ENCODE data around the gene TMEM69. TPM values are rescaled to one million over a fixed set of nuclear protein-coding genes. Genes with fewer than 3 reads are reported as not detected.

The TMEM69 gene
- total and polyA plus RNA-seq, 10 of the 15 experiments (the other 5 are each of a cell fraction or from before 2014, with no cell fraction given): 44.6 to 162 (median 88.8) TPM

DNA sequence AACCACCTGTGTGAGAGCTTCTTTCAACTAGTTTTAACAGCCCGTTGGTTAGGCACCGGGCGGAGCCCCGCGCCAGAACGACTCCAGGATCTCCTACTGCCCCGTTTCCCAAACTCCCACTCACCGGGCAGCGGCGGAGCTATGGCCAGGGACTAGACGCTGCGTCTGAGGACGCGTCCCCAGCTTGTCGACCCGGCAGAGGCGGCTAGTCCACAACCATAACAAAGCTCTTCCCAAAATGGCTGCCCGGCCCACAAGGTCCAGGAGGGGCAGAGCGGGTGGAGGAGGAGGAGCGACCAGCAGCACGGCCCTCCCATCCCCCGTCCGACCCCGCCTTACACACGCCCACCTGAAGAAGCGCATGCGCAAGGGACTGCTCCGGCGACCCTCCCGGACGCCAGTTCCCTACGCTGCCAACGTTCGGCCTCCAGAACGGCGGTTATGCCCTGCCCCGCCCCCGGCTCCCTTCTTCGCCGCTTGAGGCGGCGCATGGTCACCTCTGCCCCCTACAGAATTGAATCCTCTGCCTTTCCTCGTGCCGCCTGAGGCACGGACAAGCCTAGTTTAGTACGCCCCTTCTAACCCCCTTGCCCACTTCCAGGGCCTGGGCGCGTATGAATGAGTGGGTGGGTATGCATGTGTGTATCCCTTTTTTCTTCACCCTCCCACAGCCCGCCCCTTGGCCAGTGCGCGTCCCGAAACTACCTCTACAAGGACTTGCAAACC is 1.5 kb upstream of the TMEM69 start, which contains the start of gene GPBP1L1:
Gene GPBP1L1 (minus strand): TSS at position 246 of the 726 bp plus-strand sequence. CDS start 27,446 bp downstream, outside the sequence.
- peak; percentile 81 for ATAC-seq
- Histone ChIP-seq H3K36me3 (ENCODE audit: control insufficient read depth in 2 of 2, insufficient read depth in 2 of 2, low read length in 1 of 2) (peaks cover 0 to 7% of the 10 kb centered on the region in 2 experiments; a peak in 1 of 4 replicates), H3K9me3 (replicated peaks; ENCODE audit: control insufficient read depth, insufficient read depth, low read length) (no peaks in the 10 kb centered on the region), H3K9ac (ENCODE audit: control insufficient read depth, insufficient read depth, low read length) (peak within 1 kb of the TSS; percentile 99), H3K4me1 (ENCODE audit: control insufficient read depth, insufficient read depth, low read length) (peaks cover 3% of the 10 kb centered on the region; the same call in 1 of the 2 replicates), H2AFZ (ENCODE audit: control insufficient read depth, low read depth, low read length) (peak within 1 kb of the TSS; percentile 78), H4K20me1 (ENCODE audit: control insufficient read depth, insufficient read depth) (no peaks in the 10 kb centered on the region), H3K4me2 (ENCODE audit: control insufficient read depth, insufficient read depth) (peak within 1 kb of the TSS; percentile 91), H3K4me3 (peak within 1 kb of the TSS; percentile 98), H3K79me2 (ENCODE audit: control insufficient read depth, insufficient read depth, low read length) (peaks cover 90% of the 10 kb centered on the region), H3K27ac (ENCODE audit: control insufficient read depth, insufficient read depth) (peak within 1 kb of the TSS; percentile 100), H3K27me3 (replicated peaks in 1 of 2; ENCODE audit: control insufficient read depth in 2 of 2, insufficient read depth in 2 of 2, low read length in 1 of 2) (no peaks in the 10 kb centered on the region)
- in situ Hi-C loops (cut with MboI) (no loop called here), intact Hi-C loops (cut with micrococcal nuclease; ENCODE audit: unreplicated experiment) (loop anchor here (1.0 to 10.0 kb wide), 9 partner anchors 64 to 658 kb away; partner anchors contain the start of genes CCDC163, IPP, MAST2 and MMACHC)
- peak; percentile 88 for DNase-seq (ENCODE audit: low read depth, low spot score)
- RAD21 ChIA-PET (ENCODE audit: unreplicated experiment): interaction anchor here (0.6 to 2.6 kb wide), 18 partner anchors 8 to 641 kb away, joined by 3 to 16 read pairs (median 3); partner anchors contain the start of gene NASP
- WGBS (ENCODE audit: insufficient coverage, insufficient replicate concordance, low lambda C conversion rate, missing lambda C conversion rate): under 1% methylated on average over 49 of the region's 52 CpGs
- CTCF ChIA-PET: interaction anchor here (0.7 to 1.7 kb wide), 10 partner anchors 13 to 561 kb away, joined by 3 to 7 read pairs (median 3); partner anchors contain the start of genes IPP and RAD54L
- TSS peak; percentile 50 for BruUV-seq (replicated peaks)
- peak; percentile 83 for FAIRE-seq
- SMC1A ChIA-PET (ENCODE audit: uncharacterized antibody, unreplicated experiment): interaction anchor here (0.9 to 1.8 kb wide), 10 partner anchors 8 to 492 kb away, joined by 3 to 10 read pairs (median 4); partner anchors contain the start of genes IPP and PRDX1
- POLR2A ChIA-PET: interaction anchor here (0.6 to 2.4 kb wide), 18 partner anchors 8 to 641 kb away, joined by 3 to 18 read pairs (median 4); partner anchors contain the start of genes IPP, MAST2, MUTYH and TOE1
- TF ChIP-seq, protein P1, sequence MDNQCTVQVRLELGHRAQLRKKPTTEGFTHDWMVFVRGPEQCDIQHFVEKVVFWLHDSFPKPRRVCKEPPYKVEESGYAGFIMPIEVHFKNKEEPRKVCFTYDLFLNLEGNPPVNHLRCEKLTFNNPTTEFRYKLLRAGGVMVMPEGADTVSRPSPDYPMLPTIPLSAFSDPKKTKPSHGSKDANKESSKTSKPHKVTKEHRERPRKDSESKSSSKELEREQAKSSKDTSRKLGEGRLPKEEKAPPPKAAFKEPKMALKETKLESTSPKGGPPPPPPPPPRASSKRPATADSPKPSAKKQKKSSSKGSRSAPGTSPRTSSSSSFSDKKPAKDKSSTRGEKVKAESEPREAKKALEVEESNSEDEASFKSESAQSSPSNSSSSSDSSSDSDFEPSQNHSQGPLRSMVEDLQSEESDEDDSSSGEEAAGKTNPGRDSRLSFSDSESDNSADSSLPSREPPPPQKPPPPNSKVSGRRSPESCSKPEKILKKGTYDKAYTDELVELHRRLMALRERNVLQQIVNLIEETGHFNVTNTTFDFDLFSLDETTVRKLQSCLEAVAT (IDR thresholded peaks at IDR 0.05): peak; percentile 14
- TF ChIP-seq ZNF24 (IDR thresholded peaks at IDR 0.05) (no peak), NFIC (IDR thresholded peaks at IDR 0.05; ENCODE audit: low read depth, low read length) (no peak), CHD2 (IDR thresholded peaks at IDR 0.05; ENCODE audit: borderline replicate concordance, low read depth, low read length) (peak; percentile 54; the same call in 1 of the 2 replicates), ZNF217 (IDR thresholded peaks at IDR 0.05) (no peak), NKRF (conservative IDR thresholded peaks at IDR 0.05) (peak; percentile 59), BCL11A (IDR thresholded peaks at IDR 0.05; ENCODE audit: low read depth, low read length) (no peak), ESRRA (IDR thresholded peaks at IDR 0.05; ENCODE audit: low read length) (no peak), NRF1 (conservative IDR thresholded peaks at IDR 0.05; ENCODE audit: low read depth, low read length) (peak; percentile 97), LARP7 (IDR thresholded peaks at IDR 0.05) (peak; percentile 70), ZBTB11 (CRISPR knock-in tag; IDR thresholded peaks at IDR 0.05) (no peak), YY1 (IDR thresholded peaks at IDR 0.05; ENCODE audit: low read depth, low read length) (peak; percentile 98), IKZF2 (IDR thresholded peaks at IDR 0.05) (peak in 1 of 2 experiments; percentile 34; a peak in 1 of 4 replicates), SUZ12 (IDR thresholded peaks at IDR 0.05; ENCODE audit: unreplicated experiment) (no peak), MEF2B (IDR thresholded peaks at IDR 0.05; ENCODE audit: partially characterized antibody, poor library complexity, severe bottlenecking) (no peak), ZBED1 (IDR thresholded peaks at IDR 0.05; ENCODE audit: borderline replicate concordance) (no peak; the same call in 1 of the 2 replicates), POLR2A (IDR thresholded peaks at IDR 0.05; ENCODE audit: low read depth, low read length) (peak; percentile 85), CHD4 (IDR thresholded peaks at IDR 0.05) (no peak)
